ENCODE results near the gene HEY2. TPM values are rescaled to one million over a fixed set of nuclear protein-coding genes. Genes with fewer than 3 reads are reported as not detected.
A peak's percentile ranks its signal among the peaks of the same experiment; 100 is the strongest.

HEY2 gene
- total and polyA plus RNA-seq, 12 donors: 12.4 to 75.1 (median 33.2) TPM

GRCh38 chr6:125753937-125754259 lies 4.5 kb downstream of the HEY2 start:
- Histone ChIP-seq H3K4me1 (peaks cover 3 to 51% (median 19%) of the 10 kb centered on the region in 9 donors), H3K27me3 (peaks cover 0 to 84% (median 0%) of the 10 kb centered on the region in 7 donors), H3K27ac (peak overlapping the region in 8 of 10 donors; percentile 8 to 98 (median 92)), H3K9me3 (no peaks in the 10 kb centered on the region), H3K4me3 (peak overlapping the region in 8 of 10 donors; percentile 65 to 87 (median 78)), H3K36me3 (peaks cover 0 to 49% (median 0%) of the 10 kb centered on the region in 9 donors)
- no peak for ATAC-seq
- no peak for DNase-seq
- intact Hi-C loops (cut with DNase I): loop anchor here in 5 of 10 donors (2.0 to 10.0 kb wide), 5 partner anchors 167 to 602 kb away; partner anchors contain the start of gene TPD52L1 (in 2 of the 5)
- no peak for TF ChIP-seq CTCF (IDR thresholded peaks at IDR 0.05)

GRCh38 chr6:125754566-125754965 lies 5.1 kb downstream of the HEY2 start:
- no peak for ATAC-seq
- Histone ChIP-seq H3K27me3 (peaks cover 0 to 80% (median 0%) of the 10 kb centered on the region in 7 donors), H3K36me3 (peaks cover 0 to 56% (median 3%) of the 10 kb centered on the region in 9 donors), H3K4me3 (peak overlapping the region in 4 of 10 donors; percentile 12 to 86 (median 80)), H3K4me1 (peaks cover 3 to 56% (median 23%) of the 10 kb centered on the region in 9 donors), H3K27ac (peak overlapping the region in 6 of 10 donors; percentile 10 to 98 (median 80)), H3K9me3 (no peaks in the 10 kb centered on the region)
- intact Hi-C loops (cut with DNase I): loop anchor here in 4 of 10 donors (5.0 to 10.0 kb wide), 4 partner anchors 167 to 602 kb away; partner anchors contain the start of gene TPD52L1 (in 2 of the 4)
- no peak for DNase-seq
- TF ChIP-seq CTCF (IDR thresholded peaks at IDR 0.05): no peak
- WGBS, 2 donors: 44 to 65% methylated on average over 2 of the region's 2 CpGs

- 68 to 79% methylated on average over 42 of the region's 42 CpGs for WGBS, 2 donors
- peak; percentile 18 to 73 (median 53) for ATAC-seq
- Histone ChIP-seq H3K27me3 (peaks cover 0 to 50% (median 0%) of the 10 kb centered on the region in 7 donors), H3K9me3 (no peaks in the 10 kb centered on the region), H3K27ac (peak overlapping the region in 6 of 10 donors; percentile 20 to 46 (median 34)), H3K4me3 (peak overlapping the region in 2 of 10 donors; percentile 4 to 6), H3K4me1 (peaks cover 3 to 65% (median 18%) of the 10 kb centered on the region in 9 donors), H3K36me3 (peaks cover 0 to 75% (median 3%) of the 10 kb centered on the region in 9 donors)
- intact Hi-C loops (cut with DNase I): loop anchor here in 1 of 10 donors (10.0 kb wide), 1 partner anchor 605 kb away; the partner anchor contains the start of gene TPD52L1
- DNase-seq: peak in 1 of 2 donors; percentile 25
- TF ChIP-seq CTCF (IDR thresholded peaks at IDR 0.05): peak in 8 of 9 donors; percentile 21 to 49 (median 42)
These were observed 9.9 kb downstream of the HEY2 start for GRCh38 chr6:125759184-125759902.

GRCh38 chr6:125759959-125760457 lies 10.6 kb downstream of the HEY2 start:
- WGBS, 2 donors: 53 to 68% methylated on average over 5 of the region's 5 CpGs
- Histone ChIP-seq H3K4me3 (peak overlapping the region in 1 of 10 donors; percentile 6), H3K36me3 (peaks cover 0 to 69% (median 3%) of the 10 kb centered on the region in 9 donors)

More at GRCh38 chr6:125759959-125760457, 10.6 kb downstream of the HEY2 start:
- H3K9me3 ChIP-seq: no peaks in the 10 kb centered on the region
- H3K27ac ChIP-seq: peak overlapping the region in 9 of 10 donors; percentile 3 to 55 (median 32)
- TF ChIP-seq CTCF (IDR thresholded peaks at IDR 0.05): no peak
- intact Hi-C loops (cut with DNase I): loop anchor here in 5 of 10 donors (10.0 kb wide), 3 partner anchors 175 to 605 kb away; partner anchors contain the start of gene TPD52L1 (in 4 of the 5)
- H3K4me1 ChIP-seq: peaks cover 3 to 61% (median 17%) of the 10 kb centered on the region in 9 donors
- ATAC-seq (no peak), DNase-seq (no peak)
- peaks cover 0 to 43% (median 0%) of the 10 kb centered on the region in 7 donors for H3K27me3 ChIP-seq

All from heart right ventricle (tissue), 16 donors.